ENCODE measurements around the gene PSMD6.

Gene PSMD6

DNA sequence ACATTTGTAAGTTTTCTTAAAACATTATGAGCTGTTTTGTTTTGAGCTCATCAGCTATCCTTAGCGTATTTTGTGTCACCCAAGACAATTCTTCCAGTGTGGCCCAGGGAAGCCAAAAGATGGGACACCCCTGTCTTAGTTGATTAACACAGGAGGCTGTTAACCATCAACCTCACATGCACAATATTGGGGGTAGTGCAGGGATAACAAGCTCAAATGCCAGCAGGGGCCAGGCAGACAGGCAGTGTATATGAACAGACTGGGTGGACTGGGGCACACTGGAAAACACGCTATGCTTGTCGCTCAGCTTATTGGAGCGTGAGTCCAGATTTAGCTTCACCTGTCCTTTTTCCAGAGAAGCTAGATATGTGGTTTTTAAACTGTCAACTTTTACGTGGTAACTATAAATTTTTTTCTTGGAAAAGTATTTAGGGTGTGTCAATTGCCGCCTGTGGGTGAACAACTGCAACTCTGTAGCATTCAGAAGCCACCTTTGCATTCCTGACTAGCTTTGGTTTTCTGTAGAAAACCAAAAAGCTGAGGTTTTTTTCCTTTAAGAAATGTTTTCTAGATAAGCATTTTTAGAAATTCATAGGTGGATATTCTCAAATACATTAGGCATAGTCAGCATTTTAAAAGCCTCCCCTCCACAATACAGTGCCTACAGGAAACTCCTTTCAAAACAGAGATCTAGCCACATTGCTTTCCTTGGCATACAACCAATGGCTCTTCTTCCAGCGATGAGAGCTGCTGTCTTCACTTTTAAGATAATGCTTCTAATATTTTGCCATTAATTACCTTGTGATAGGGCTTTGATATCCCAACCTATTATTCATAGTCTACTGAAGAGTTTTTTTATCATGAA lies 14.6 kb downstream of the PSMD6 start:
- DNase-seq (ENCODE audit: low spot score): no peak

DNA sequence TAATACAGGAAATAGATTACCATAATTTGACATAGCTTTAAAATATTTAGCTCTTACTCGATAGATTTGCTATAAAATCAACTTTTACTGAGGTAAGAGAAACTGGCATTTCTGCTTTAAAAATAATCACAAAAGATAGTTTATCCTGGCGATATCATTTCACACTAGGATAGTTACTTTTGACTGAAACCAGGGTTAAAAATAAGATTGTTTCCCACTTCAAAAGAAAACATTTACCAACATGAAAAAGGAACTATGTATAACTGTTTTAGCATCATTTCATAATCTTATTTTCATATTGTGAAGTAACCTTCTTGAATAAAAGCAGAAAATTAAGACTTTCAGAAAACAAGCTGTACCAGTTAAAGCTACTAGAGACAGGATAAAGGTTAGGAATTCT lies 15.3 kb downstream of the PSMD6 start:
- no peak for DNase-seq (ENCODE audit: low spot score)

GRCh38 chr3:64003589-64003988 lies 19.7 kb downstream of the PSMD6 start:
- DNase-seq (ENCODE audit: low spot score): no peak

- no peak for DNase-seq (ENCODE audit: low spot score)
These were observed 21.1 kb downstream of the PSMD6 start for GRCh38 chr3:64002233-64002632.

DNA sequence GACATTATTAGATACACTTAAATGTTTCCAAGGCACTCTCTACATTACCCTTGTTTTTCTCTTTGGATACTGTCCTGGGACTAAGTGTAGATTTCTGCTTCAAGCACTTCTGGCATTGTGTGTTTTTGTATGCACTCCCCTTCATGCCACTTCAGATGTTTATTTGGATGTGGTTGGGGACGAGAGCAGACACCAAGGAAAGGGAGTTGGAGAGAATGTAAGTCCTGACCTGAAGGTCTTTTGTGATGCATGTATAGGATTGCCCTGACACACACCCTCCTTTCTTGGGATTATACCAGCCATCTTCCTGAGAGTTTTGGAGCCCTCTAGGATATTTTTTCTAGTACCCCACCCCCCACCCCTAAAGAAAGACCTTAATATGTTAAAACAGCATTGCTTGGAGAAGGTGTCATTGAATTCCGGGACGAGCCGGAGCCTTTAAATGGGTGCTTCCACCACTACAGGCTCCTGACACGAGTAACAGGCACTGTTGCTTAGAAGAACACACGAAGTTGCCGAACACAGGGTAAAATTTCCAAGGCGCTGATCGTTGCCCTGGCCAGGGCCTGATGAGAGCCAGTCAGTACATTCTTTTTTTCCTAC lies 22.7 kb downstream of the PSMD6 start:
- DNase-seq (ENCODE audit: low spot score): no peak

DNA sequence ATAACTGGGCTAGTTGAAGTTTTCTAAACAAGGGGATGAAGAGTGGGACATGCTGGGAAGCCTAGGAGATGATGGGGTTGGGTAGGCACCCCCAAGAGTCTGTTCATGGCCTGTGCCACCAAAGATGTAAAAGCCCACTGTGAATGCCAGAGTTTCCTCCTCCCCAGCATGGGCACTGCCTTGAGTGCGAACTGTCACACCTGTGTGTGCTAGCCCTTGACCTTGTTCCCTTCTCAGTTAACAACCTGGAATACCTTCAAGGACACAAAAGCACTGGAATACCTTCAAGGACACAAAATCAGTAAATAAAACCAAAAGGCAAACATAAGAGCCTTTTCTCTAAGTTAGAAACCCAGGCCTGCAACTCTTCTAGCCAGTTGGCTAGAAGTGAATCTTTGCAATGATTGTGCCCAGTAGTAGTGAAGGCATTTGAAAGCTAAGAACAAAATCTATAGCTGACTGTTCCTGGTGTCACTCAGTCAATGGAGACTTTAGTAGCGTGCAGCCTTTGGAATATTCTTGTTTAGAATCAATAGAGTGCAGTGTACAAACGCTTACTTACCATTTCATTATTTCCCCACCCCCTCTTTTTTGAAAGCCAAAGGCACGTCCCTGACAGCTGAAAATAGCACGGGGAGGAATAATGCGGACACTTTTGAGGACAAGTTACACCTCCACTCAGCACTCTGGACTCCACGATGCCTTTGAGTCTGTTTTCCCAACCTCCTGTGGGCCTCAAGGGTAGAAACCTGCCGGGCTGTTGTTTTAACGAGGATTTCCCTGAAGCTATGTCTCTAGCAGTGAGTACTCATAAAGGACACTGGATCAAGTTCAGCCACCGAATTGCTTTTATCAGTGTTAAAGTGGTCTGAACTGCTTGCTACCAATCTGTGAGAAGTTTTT lies 24.2 kb downstream of the PSMD6 start:
- no peak for DNase-seq (ENCODE audit: low spot score)

DNA sequence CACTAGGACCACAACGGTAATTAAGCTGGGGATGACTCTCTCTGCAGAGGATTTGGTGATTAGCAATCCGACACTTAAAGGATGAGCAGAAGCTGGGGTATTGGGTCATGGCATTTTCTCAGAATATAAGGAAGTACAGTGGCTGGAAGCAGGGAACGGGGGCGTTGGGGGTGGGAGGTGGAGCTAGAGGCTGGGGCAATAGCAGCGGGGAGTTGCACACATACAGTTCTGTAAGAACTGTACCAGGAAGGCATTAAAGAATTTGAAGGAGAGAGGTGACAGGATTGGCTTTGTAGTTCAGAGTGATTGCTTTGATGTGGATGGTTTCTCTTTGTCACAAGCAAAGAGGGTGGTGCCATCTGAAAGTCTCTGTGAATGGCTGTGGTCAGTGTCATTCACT lies 28.2 kb downstream of the PSMD6 start:
- no peak for DNase-seq (ENCODE audit: low spot score)

GRCh38 chr3:63993653-63994079 lies 29.6 kb downstream of the PSMD6 start:
- DNase-seq (ENCODE audit: low spot score): peak; percentile 92

- no peak for DNase-seq (ENCODE audit: low spot score)
These were observed 30.6 kb downstream of the PSMD6 start for GRCh38 chr3:63992516-63993209.

DNA sequence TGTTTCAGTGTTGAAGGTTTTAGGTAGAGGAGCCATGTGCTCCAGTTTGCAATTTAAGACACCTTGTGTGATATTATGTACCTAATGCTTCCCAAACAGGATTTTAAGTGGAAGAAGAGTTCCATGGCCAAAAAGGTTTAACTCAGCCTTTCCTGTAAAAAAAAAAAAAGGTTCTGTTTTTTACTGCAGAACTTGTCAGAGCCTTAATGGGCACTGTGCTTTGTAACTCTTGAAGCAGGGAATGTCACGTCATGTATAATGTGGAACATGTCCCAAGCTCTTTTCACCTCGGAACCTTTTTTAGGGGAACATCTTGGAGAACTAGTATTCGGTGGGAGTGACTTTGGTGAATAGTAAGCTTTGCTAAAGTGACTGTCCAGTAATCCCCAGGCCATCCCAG lies 31.6 kb downstream of the PSMD6 start:
- DNase-seq (ENCODE audit: low spot score): no peak

DNA sequence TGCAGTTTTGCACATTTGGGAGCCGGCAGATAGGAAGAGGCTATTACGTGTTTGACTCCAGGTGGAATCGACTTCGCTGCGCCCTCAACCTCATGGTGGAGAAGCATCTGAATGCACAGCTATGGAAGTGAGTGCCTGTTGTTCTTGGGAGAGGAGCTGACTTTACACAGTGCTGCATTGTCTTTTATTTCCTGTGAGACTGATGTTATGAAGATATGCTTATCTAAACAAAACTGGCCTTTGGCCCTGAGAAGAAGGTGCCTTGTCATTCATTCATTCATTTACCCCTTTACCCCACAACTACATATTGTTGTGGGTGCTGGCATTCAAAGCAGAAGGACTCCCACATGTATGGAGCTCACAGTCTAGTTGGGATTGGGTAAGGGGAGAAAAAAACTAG lies 32.6 kb downstream of the PSMD6 start:
- no peak for DNase-seq (ENCODE audit: low spot score)

DNA sequence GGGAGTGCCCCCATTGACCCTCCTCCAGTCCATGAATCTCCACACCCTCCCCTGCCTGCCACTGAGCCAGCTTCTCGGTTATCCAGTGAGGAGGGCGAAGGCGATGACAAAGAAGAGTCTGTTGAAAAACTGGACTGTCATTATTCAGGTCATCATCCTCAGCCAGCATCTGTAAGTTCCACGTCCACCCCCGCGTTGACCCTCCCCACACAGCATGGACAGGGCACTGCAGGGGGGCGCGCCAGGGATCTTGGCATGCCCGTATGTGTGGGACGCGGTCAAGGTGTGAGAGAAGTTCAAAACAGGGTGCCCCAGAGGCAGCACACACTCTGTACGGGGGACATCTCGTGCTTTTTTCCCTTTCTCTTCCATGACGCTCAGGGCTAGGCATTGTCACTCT lies 33.1 kb downstream of the PSMD6 start:
- no peak for DNase-seq (ENCODE audit: low spot score)

DNA sequence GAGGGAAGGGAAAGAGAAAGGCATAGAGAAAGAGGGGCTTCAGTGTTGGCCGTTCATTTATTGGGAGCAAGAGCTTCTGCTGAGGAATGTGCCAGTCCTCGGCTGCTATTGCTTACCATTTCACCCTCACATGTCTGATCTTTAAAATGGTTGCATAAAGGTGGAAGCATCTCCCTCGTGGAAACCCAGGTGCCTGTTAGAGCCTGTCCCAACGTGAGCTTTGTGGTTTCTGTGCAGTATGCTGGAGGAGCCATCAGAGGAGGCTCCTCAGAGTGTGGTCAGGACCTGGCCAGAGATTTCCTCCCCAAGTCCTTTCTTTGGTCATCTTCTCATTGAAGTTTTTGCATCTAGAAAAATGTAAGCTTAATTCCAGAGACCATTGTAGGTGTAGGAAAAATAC lies 34.4 kb downstream of the PSMD6 start:
- DNase-seq (ENCODE audit: low spot score): no peak

DNA sequence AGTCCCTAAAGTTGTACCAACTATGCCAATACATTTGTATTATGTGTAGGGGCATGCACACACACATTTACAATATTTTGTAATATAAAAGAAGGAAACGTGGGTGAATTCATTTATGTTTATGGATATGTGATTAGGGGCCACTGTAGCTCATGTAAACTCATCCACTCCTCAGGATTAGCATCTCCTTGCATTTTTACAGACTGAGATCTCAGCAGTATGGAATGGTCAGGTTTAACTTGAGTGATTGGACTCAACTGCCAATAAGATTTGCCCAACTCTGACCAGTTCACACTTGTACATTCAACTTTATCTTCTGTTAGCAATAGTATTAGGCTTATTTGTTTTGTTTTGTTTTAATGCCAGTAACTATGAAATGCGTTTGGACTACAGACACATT lies 36.5 kb downstream of the PSMD6 start:
- DNase-seq (ENCODE audit: low spot score): no peak

DNA sequence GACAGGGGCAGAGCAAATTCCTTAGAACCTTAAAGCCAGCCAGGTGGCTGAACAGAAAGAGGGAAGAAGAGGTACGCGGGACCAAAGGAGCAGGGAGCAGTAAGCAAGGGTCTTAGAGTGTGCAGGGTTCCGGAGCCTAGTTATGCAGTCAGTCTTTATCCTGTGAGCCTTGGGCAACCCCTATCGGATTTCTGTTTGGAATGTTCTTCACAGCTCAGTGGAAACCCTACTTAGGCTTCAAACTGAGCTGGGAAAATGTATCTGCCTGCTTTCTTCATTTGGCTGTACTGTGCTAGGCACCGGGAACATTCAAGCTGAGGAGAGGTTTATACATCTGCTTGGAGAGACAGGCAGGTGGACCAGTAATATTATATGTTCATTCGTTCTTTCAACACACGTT lies 37.1 kb downstream of the PSMD6 start:
- DNase-seq (ENCODE audit: low spot score): no peak

GRCh38 chr3:63984391-63984790 lies 38.9 kb downstream of the PSMD6 start:
- no peak for DNase-seq (ENCODE audit: low spot score)

GRCh38 chr3:63981980-63982379 lies 41.3 kb downstream of the PSMD6 start:
- DNase-seq (ENCODE audit: low spot score): no peak

- DNase-seq (ENCODE audit: low spot score): no peak
These were observed 42.3 kb downstream of the PSMD6 start for GRCh38 chr3:63980830-63981498.

- DNase-seq (ENCODE audit: low spot score): no peak
These were observed 43.3 kb downstream of the PSMD6 start for GRCh38 chr3:63980019-63980418.

DNA sequence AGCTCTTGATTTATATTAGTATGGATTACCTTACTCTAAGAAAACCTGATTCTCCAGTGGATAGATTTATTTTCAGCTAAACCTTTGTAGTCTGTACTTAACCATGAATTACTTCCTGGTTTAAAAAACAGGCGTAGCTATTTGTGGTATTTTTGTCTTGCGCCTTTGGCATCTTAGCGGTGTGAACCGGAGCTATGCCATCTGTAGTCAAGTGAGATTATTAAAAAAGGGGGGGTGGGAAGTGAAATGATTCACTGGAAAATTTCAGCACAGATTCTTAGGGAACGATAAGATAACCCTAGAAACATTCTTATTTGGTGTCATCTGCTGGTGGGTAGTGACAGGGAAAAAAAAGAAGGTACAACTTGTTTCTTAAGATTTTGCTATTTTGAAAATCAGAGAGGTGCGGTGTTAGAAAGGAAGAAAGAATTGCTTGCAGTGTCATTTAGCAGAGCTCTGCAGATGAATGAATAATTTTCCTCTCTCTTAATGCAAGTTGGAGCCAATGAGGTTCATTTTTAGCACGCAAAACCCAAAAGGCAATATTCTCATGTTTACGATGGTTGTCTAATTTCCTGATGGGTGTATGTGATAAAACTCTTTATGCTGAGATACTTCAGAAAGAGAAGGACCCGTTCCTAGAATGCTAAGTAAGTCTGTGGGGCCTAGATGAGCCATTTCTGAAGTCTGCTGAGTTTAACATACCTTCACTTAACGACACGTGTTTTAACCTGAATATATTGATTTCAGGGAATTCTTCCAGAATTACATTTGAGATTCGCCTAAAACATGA lies 44.0 kb downstream of the PSMD6 start:
- DNase-seq (ENCODE audit: low spot score): no peak

- peak; percentile 37 for DNase-seq (ENCODE audit: low spot score)
These were observed 45.4 kb downstream of the PSMD6 start for GRCh38 chr3:63977893-63978292.
